T1000 (cell line): ENCODE results near the gene TACC2.
"Not testable (repeated sequence)": the region's sequence is repeated elsewhere in the genome, so short reads cannot be mapped to it uniquely, and the experiment has no call there.

Experiments
- DNase-seq: peaks from one replicate; lab custom pipeline; 2025; ENCODE audit warnings: mixed read lengths; lab: John Stamatoyannopoulos, UW

TACC2 gene, protein sequence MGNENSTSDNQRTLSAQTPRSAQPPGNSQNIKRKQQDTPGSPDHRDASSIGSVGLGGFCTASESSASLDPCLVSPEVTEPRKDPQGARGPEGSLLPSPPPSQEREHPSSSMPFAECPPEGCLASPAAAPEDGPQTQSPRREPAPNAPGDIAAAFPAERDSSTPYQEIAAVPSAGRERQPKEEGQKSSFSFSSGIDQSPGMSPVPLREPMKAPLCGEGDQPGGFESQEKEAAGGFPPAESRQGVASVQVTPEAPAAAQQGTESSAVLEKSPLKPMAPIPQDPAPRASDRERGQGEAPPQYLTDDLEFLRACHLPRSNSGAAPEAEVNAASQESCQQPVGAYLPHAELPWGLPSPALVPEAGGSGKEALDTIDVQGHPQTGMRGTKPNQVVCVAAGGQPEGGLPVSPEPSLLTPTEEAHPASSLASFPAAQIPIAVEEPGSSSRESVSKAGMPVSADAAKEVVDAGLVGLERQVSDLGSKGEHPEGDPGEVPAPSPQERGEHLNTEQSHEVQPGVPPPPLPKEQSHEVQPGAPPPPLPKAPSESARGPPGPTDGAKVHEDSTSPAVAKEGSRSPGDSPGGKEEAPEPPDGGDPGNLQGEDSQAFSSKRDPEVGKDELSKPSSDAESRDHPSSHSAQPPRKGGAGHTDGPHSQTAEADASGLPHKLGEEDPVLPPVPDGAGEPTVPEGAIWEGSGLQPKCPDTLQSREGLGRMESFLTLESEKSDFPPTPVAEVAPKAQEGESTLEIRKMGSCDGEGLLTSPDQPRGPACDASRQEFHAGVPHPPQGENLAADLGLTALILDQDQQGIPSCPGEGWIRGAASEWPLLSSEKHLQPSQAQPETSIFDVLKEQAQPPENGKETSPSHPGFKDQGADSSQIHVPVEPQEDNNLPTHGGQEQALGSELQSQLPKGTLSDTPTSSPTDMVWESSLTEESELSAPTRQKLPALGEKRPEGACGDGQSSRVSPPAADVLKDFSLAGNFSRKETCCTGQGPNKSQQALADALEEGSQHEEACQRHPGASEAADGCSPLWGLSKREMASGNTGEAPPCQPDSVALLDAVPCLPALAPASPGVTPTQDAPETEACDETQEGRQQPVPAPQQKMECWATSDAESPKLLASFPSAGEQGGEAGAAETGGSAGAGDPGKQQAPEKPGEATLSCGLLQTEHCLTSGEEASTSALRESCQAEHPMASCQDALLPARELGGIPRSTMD (N-terminal part only)

DNA sequence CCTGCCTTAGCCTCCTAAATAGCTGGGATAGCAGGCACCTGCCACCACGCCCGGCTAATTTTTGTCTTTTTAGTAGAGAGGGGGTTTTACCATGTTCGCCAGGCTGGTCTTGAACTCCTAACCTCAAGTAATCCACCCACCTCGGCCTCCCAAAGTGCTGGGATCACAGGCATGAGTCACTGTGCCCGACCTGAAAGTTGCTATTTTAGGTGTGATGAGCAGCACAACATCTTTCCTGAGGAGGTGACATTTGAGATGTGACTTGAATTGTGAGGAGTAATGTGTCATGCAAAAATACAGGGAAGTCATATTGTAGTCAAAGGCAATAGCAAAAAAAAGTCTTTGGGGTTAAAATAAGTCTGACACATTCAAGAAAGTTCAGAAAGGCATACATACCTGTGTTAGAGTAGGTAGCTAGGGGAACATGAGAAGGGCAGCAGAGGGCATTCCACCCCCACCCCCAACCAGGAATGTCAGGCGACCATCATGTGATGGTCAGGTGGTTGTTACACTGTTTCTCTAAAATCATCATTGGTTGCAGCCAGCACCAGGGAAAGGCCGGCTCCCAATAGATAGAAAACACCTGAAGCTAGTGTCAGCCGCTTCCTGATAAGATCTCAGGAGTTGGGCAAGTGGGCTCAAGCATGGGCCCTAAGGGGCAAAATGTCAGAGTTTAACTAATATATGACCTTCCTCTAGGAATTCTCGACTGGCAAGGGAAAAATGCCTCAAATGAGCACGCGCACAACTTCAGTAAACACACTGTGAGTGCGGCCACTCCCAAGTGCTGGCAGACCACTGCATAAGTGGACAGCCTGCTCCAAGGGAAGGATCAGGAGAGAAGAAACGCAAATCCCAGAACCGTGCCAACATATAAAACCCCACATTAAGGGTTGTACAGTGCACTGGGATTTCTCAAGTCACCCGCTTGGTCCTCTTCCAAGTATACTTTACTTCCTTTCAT, at the start of gene TACC2:
TSS of gene TACC2 (plus strand) at position 803 of the 964 bp plus-strand sequence. CDS start 32,819 bp downstream, outside the sequence.
- DNase-seq, result no peak

DNA sequence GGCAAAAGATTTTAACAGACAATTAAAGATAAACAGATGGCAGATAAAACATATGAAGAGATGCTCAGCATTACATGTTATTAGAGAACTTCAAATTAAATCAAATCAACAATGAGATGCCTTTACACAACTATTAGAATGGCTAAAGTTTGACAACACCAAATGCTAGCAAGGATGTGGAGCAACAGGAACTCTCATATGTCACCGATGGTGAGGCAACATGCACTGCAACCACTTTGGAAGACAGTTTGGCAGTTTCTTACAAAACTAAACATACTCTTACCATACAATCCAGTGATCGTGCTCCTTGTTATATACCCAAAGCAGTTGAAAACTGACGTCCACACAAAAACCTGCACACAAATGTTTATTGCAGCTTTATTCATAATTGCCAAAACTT, 47.4 kb upstream of the TACC2 start:
- DNase-seq, result no peak

DNA sequence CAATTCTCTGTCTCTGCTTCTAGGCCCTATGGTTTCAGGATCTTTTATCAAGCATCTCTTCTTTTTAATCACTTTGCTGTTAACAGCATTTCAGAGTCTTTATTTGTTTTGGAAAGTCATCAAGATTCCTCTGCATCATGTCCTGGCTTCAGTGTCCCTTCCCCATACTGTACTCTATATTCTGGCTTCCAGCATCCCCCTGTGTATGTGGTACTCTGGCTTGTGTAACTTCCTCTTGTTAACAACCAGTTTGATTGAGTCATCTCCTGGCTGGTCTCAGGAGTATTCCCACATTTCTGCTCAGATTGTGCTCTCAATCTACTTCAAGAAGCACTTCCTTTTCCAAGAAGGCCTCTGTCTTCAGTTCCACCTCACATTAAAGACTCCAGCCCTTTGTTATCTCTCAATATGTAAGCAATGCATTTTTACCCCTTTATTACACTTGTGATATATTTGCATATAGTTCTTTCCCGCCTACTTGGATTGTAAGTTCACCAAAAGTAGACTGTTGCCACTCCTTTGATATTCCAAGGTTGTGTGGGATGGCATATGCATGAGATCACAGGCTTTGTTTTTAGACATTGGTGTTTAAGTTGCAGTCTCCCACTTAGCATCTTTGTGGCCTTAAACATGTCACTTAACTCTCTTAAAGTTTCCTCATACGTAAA, 46.1 kb upstream of the TACC2 start:
- peak; percentile 61 for DNase-seq

DNA sequence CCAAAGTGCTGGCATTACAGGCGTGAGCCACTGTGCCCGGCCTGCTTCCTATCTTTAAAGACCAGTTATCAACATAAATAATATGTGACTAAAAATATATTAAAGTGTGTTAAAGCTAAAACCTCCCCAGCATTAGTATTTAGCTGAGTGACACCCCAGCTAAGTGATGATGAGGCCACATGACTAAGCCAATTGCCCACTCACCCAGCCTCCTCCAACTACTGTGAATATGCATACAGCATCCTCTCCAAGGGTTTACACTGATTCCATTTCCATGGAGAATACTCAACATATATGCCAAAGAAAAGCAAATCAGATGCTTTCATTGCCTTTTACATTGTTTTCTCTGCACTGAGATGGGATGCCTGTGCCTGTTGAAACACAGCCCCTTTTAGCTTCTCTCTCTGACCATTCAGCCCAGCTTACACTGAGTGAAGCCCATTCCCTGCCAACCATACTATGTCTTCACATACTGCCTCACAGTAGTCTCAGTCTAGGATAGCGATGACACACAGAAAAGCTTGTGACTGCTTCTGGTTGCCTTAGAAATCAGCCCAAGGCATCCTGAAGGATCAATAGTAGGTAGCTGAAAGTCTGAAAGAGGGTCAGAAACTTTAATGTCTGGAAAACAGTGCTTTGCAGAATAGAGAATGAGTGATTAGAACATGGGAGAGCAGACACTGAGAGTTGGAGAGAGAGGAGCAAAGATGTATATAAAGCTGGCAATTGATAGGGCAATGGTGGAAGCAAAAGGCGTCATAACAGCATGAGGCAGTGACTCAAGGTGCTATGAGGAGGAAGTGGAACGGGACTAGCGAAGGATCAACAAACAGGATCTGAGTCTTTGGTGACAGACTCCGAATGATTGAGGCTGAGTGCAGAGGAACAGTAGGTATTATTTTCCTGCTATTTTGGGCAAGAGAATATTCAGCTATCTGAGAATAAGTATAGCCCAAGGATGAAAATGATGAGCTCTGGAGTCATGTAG, 41.3 kb upstream of the TACC2 start:
- no peak for DNase-seq

DNA sequence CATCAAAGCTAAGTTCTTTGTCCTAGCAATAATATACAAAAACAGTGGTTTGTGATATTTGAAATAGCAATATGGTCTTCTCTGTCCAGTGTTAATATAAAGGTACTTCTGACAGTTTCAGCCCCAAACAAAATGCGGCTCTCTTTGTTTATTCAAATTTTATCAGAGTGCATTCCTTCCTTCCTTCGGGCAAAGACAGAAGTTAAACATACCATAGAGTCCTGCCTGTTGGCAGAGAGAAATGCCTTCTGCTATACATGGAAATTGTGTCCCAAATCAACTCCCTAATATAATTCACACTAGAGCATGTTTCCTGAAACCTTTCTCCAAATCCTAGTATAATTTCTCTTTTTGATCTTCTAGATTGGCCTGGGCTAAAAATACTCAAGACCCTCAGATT, 39.9 kb upstream of the TACC2 start:
- DNase-seq, result no peak

DNA sequence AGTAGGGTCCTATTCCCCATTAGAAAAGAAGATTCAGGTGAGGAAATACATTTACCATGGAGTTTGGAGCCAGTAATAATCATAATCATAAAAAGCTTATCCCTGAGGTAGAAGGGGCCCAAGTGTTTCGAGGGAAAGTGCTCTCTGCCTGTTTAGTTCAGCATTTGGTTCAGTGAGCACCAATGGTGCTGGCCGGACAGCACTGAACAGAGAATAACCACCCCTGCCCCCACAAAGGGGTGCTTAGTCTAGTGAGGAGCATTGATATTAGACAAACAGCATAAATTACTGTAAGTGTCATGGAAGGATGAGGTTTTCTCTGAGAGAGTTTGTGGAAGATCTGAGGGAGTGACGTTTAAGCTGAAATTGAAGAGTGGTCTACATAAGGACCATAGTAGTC, 39.5 kb upstream of the TACC2 start:
- no peak for DNase-seq

DNA sequence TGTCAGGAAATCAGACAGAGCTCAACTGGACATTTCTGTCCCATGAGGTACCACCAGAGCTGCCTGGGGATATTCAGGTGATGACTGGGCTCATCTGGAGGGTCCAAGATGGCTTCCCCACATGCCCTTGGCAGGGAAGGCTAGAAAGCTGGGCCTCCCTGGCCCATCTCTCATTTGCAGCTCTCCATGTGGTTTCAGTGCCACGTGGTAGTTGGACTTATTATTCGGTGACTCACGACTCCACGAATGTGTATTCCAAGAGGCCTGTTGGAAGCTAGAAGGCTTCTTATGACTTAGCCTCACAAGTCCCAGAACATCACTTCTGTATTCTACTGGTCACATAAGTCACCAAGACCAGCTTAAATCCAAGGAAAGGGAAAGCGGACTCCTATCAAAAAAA, 36.7 kb upstream of the TACC2 start:
- DNase-seq, result no peak

DNA sequence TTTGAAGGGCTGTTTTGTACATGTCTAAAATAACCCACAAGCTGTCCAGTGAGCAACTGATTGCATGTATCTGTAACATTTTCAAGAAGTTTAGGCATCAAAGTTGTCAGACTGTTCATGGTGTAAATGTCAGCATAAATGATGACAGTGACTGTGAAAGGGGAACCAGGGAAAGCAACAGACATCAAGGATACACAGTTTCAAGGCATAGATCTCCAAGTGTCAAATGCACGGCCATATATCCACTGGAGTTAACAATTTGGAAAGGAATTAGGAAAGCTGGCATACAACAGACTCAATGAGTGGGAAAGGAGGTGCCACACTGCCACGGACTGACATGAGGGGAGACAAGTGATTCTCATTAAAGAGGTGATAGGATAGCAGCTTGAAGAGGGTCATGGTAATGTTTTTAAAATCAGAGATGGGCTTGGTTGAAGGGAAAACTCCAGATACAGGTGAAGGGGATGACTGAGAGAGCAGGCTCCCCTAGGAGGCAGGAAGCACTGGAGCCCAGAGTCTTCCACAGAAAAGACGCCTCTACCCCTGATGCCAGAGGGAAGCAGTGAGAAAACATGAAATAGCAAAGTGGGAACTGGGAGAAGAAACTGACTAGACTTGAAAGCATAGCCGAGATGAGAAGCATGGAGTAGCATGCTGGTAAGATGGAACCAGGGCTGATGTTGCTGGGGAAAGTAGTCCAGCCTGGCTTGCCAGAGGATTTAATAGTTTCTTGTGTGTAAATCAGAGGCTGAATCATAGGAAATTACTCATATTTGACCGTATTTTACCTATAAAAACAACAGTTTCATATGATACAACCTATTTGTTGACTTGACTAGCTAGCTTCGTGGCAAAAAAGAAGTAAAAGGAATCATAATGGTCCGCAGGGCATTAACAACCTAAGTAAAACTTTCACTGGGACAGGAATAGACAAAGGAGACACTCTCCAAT, 32.6 kb upstream of the TACC2 start:
- peak; percentile 10 for DNase-seq

DNA sequence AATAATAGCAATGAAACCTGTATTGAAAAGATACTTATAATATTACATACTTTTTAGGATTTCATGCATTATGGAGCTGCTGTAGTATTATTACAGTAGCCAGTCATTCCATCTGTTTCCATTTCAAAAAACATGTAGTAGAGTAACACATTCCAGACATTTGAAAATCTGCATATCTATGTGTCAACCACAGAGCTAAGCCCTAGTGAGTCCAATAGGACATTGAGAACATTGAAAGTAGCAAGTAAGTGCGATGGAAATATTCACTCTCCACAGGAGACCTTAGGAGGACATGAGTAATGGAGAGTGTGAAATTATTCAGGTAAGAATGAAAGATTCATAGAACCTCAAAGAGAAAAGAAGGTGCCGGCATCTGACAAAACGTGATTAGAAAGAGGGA, 29.3 kb upstream of the TACC2 start:
- DNase-seq, result no peak

DNA sequence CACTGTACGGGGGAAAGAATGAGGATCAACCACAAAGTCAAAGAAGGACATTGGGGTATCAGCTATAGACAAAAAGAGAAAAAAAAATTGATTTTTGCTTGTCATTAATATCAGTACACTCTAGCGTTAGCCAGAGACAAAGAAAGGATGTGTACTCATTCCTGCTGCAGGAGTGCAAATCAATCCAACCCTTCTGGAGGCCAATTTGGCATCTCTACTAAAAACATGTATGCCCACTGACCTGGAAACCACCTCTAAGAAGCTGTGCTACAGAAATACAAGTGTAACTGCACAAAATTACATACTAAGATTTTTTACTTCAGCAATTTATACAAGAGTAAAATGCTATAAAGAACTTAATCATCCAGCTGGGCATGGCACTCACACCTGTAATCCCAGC, 27.5 kb upstream of the TACC2 start:
- DNase-seq, result no peak

DNA sequence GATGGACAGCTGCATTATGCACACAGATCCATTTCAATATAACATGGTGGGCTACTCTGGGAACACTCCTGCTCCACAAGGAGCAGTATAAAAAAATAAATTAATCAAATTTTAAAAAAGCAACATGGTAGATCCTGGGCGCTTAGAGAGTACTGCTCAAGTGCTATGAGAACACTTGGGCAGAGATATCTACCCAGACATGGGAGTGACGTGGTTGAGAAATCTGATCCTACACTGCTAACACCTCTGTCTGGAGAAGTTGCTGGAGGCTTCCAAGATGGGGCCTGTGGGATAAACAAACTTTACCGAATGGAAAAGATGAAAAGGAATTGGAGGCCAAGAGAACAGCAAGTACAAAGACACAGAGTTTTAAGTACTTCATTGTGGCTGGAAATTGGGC, 23.0 kb upstream of the TACC2 start:
- DNase-seq, result no peak

DNA sequence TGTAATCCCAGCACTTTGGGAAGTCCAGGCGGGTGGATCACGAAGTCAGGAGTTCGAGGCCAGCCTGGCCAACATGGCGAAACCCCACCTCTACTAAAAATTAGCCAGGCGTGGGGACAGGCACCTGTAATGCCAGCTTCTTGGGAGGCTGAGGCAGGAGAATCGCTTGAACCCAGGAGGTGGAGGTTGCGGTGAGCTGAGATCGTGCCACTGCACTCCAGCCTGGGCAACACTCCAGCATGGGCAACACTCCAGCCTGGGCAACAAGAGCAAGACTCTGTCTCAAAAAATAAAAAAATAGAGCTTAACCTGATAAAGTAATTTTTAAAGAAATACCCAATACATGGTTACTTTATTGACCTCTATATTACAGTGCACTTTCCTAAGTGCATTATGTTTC, 19.9 kb upstream of the TACC2 start:
- not testable (repeated sequence) for DNase-seq

DNA sequence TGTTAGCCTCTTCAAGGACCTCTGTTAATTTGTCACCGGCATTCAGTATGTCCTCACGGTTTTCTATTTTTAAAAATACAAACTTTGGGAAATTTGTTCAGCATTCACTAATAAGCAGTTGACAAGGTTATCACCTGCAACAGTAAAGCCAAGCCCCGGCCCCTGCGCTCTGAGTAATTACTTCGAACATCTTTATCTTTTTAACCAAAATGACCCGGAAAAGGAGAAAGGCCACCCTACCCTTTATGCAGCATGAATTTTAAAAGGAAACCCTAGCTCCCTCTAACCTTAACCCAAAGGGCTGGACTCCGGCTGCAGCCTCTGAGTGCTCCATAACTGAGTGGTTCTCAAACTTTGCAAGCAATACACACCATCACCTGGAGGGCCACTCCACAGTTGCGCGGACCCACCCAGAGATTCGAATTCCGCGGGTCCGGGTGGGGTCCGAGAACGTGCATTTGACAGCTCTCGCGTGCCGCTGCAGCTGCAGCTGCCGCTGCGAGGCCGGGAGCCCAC, 14.9 kb upstream of the TACC2 start:
- no peak for DNase-seq

DNA sequence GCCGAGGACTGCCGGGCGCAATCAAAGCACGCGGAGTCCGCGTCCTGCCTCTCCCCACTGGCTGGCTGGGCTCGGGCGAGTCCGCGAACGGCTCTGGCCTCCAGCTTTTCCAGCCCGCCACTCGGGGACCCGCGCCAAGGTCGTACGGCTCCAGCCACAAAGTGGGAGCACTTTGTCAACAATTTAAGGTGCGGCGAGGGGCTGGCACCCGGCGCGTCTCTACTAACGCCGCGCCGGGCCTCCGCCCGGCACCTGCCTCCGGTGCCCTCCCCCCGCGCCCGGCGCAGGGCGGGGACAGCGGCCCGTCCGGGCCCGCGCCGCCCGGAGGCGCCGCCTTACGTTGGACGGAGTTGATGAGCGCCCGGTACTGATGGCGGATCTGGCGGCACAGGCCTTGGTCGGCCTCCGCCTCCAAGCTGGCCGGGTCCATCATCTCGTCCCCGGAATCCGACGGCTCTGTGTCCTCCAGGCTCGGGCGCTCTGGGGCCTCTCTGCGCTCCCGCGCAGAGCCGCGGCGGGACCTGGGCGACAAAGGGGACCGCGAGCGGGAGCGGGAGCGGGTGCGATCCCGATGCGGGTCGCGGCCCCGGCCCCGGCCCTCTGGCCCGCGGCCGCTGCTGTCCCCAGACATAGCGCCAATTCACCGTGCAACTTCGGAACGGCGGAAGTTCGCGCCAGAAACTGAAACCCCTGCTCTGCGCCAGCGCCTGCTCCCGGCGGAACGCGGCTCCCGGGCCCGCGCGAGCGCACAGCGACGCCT, 14.2 kb upstream of the TACC2 start, which contains the start of gene NSMCE4A:
TSS of gene NSMCE4A (minus strand) at position 683 of the 760 bp plus-strand sequence. CDS start at position 631, 52 bp downstream.
- DNase-seq, result peak; percentile 70

DNA sequence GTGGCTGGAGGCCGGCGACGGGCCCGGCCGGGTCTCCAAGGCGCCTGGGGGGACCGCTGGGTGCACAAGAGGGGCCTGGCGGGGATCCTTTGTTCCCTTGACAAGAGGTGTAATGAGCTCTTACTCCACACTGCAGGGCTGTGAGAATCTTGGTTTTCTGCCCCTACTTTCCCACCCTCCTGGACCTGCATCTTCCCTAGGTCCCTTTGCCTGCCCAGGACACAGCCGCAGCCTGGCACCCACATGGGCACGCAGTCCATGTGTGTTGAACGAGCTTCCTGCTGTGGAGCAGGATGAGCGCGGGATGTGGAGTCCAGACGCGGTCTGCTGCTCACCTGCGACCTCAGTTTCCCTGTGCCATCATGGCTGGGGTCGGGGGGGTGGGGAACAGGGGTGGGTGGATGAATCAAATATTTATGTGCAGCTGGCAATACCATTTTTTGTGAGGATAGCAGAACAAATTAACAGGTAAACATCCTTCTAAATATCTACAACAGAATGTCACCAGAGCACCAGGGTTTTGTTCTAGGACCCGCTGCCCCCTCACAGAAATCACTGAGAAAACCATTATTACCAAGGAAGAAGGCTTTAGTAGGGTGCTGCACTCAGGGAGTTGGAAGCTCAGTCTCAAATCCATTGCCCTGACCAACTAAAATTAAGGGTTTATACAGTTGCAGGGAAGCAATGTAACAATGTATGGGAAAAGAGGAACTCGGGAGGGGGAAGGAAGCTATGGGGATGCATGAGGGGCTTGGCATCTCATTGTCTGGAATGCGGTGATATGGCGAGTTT, 13.5 kb upstream of the TACC2 start:
- DNase-seq, result no peak

DNA sequence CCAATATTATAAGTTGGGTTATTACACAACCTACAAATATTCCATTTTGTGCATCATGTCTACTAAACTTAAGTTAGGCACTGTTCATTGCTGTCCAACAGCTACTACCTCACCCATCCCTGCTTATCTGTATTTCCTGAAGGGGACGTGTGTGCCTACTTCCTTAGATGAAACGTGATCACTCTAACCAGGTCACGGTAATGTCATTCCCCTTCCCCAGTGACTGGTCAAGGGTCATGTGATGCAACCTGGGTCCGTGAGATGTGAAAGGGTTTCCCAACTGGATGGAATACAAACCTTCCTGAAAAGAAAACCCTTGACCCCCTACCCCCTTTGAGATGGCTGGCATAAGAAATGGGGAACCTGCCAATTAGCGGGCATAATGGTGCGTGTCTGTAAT, 12.4 kb upstream of the TACC2 start:
- DNase-seq, result no peak
